NCI-H128 (cell line): ENCODE data around the gene MKRN3.

Experiments used
- DNase-seq: peaks from one replicate; lab custom pipeline; 2025; ENCODE audit not compliant: unreplicated experiment; lab: John Stamatoyannopoulos, UW

The MKRN3 gene

GRCh38 chr15:23565395-23566070 lies at the start of gene MKRN3:
TSS of gene MKRN3 (plus strand) at chr15:23565674. CDS start at chr15:23565783, 109 bp downstream.
- DNase-seq, result no peak

- DNase-seq, result no peak
Measured at GRCh38 chr15:23516866-23517265, 48.6 kb upstream of the MKRN3 start.

GRCh38 chr15:23518104-23518503 lies 47.4 kb upstream of the MKRN3 start:
- no peak for DNase-seq

- no peak for DNase-seq
Measured at GRCh38 chr15:23524816-23525215, 40.7 kb upstream of the MKRN3 start.

GRCh38 chr15:23529891-23530290 lies 35.6 kb upstream of the MKRN3 start:
- DNase-seq, result no peak

GRCh38 chr15:23532024-23532423 lies 33.5 kb upstream of the MKRN3 start:
- no peak for DNase-seq

- DNase-seq, result no peak
Measured at GRCh38 chr15:23536659-23537058, 28.8 kb upstream of the MKRN3 start.

- DNase-seq, result no peak
Measured at GRCh38 chr15:23538648-23539047, 26.8 kb upstream of the MKRN3 start.

GRCh38 chr15:23539892-23540291 lies 25.6 kb upstream of the MKRN3 start:
- DNase-seq, result no peak

- no peak for DNase-seq
Measured at GRCh38 chr15:23546158-23546557, 19.3 kb upstream of the MKRN3 start.

GRCh38 chr15:23548071-23548470 lies 17.4 kb upstream of the MKRN3 start:
- no peak for DNase-seq

GRCh38 chr15:23561914-23562313 lies 3.6 kb upstream of the MKRN3 start:
- no peak for DNase-seq

GRCh38 chr15:23564821-23565394 lies 566 bp upstream of the MKRN3 start:
- no peak for DNase-seq

- DNase-seq, result no peak
Measured at GRCh38 chr15:23566071-23566554, 639 bp downstream of the MKRN3 start.

GRCh38 chr15:23566651-23567050 lies 1.2 kb downstream of the MKRN3 start:
- no peak for DNase-seq

GRCh38 chr15:23567921-23568320 lies 2.4 kb downstream of the MKRN3 start:
- DNase-seq, result no peak

- DNase-seq, result no peak
Measured at GRCh38 chr15:23569151-23569925, 3.9 kb downstream of the MKRN3 start.

- no peak for DNase-seq
Measured at GRCh38 chr15:23570486-23570885, 5.0 kb downstream of the MKRN3 start.

- no peak for DNase-seq
Measured at GRCh38 chr15:23572844-23573243, 7.4 kb downstream of the MKRN3 start.

GRCh38 chr15:23574742-23575141 lies 9.3 kb downstream of the MKRN3 start:
- DNase-seq, result no peak

- DNase-seq, result no peak
Measured at GRCh38 chr15:23576061-23576460, 10.6 kb downstream of the MKRN3 start.

GRCh38 chr15:23578521-23579150 lies 13.2 kb downstream of the MKRN3 start:
- DNase-seq, result no peak
